ENCODE measurements around the gene LBHD2. TPM values are rescaled to one million over a fixed set of nuclear protein-coding genes. Genes with fewer than 3 reads are reported as not detected.

The LBHD2 gene
- polyA plus RNA-seq, 1 donor from 2014 or later: not detected

- Mint-ChIP-seq H3K9me3 (no peaks in the 10 kb centered on the region), H3K27ac (no peak overlapping the region), H3K4me1 (peaks cover 0 to 8% (median 2%) of the 10 kb centered on the region in 3 donors), H3K4me3 (peak overlapping the region in 2 of 4 donors; percentile 60 to 65), H3K27me3 (no peaks in the 10 kb centered on the region), H3K36me3 (no peaks in the 10 kb centered on the region)
Measured at GRCh38 chr14:103091883-103092222, 7.8 kb downstream of the LBHD2 start.

GRCh38 chr14:103093856-103094405 is 9.9 kb downstream of the LBHD2 start:
- peak overlapping the region in 1 of 4 donors; percentile 8 for H3K4me3 Mint-ChIP-seq
- H3K9me3 Mint-ChIP-seq: no peaks in the 10 kb centered on the region

GRCh38 chr14:103094406-103095209 is 10.6 kb downstream of the LBHD2 start, which contains the start of gene EXOC3L4:
Gene EXOC3L4 (plus strand): TSS chr14:103094725. CDS start chr14:103100220, 5,495 bp downstream.
- Mint-ChIP-seq H3K27me3 (no peaks in the 10 kb centered on the region), H3K4me1 (peaks cover 0 to 8% (median 2%) of the 10 kb centered on the region in 3 donors), H3K9me3 (no peaks in the 10 kb centered on the region), H3K27ac (peak within 1 kb of the TSS in 2 of 3 donors; percentile 42 to 45), H3K36me3 (no peaks in the 10 kb centered on the region), H3K4me3 (peak within 1 kb of the TSS in 1 of 4 donors; percentile 8)

More at GRCh38 chr14:103093856-103094405, 9.9 kb downstream of the LBHD2 start:
- no peaks in the 10 kb centered on the region for H3K27me3 Mint-ChIP-seq
- no peak overlapping the region for H3K27ac Mint-ChIP-seq
- H3K36me3 Mint-ChIP-seq: no peaks in the 10 kb centered on the region
- peaks cover 0 to 8% (median 2%) of the 10 kb centered on the region in 3 donors for H3K4me1 Mint-ChIP-seq

- H3K4me3 Mint-ChIP-seq: no peak overlapping the region
- H3K27ac Mint-ChIP-seq: peak overlapping the region in 2 of 3 donors; percentile 42 to 45
- peaks cover 2 to 8% (median 6%) of the 10 kb centered on the region in 3 donors for H3K4me1 Mint-ChIP-seq
- no peaks in the 10 kb centered on the region for H3K36me3 Mint-ChIP-seq
- H3K9me3 Mint-ChIP-seq: no peaks in the 10 kb centered on the region
- no peaks in the 10 kb centered on the region for H3K27me3 Mint-ChIP-seq
Measured at GRCh38 chr14:103095210-103095778, 11.3 kb downstream of the LBHD2 start.

GRCh38 chr14:103096387-103096786 is 12.4 kb downstream of the LBHD2 start:
- Mint-ChIP-seq H3K4me3 (no peak overlapping the region), H3K4me1 (peaks cover 10 to 14% (median 12%) of the 10 kb centered on the region in 3 donors), H3K9me3 (no peaks in the 10 kb centered on the region), H3K27me3 (no peaks in the 10 kb centered on the region), H3K27ac (peak overlapping the region in 1 of 3 donors; percentile 45), H3K36me3 (no peaks in the 10 kb centered on the region)

GRCh38 chr14:103097244-103097993 is 13.4 kb downstream of the LBHD2 start:
- peaks cover 12 to 16% (median 13%) of the 10 kb centered on the region in 3 donors for H3K4me1 Mint-ChIP-seq

GRCh38 chr14:103097994-103098957 is 14.3 kb downstream of the LBHD2 start:
- no peaks in the 10 kb centered on the region for H3K9me3 Mint-ChIP-seq
- H3K4me3 Mint-ChIP-seq: no peak overlapping the region
- H3K27ac Mint-ChIP-seq: peak overlapping the region in 1 of 3 donors; percentile 27
- H3K36me3 Mint-ChIP-seq: no peaks in the 10 kb centered on the region
- peaks cover 12 to 16% (median 13%) of the 10 kb centered on the region in 3 donors for H3K4me1 Mint-ChIP-seq
- H3K27me3 Mint-ChIP-seq: peaks cover 4% of the 10 kb centered on the region

More at GRCh38 chr14:103097244-103097993, 13.4 kb downstream of the LBHD2 start:
- no peaks in the 10 kb centered on the region for H3K9me3 Mint-ChIP-seq
- H3K27me3 Mint-ChIP-seq: peaks cover 3% of the 10 kb centered on the region
- no peak overlapping the region for H3K4me3 Mint-ChIP-seq
- no peak overlapping the region for H3K27ac Mint-ChIP-seq
- no peaks in the 10 kb centered on the region for H3K36me3 Mint-ChIP-seq

GRCh38 chr14:103099081-103099732 is 15.2 kb downstream of the LBHD2 start:
- peaks cover 8% of the 10 kb centered on the region for H3K27me3 Mint-ChIP-seq
- no peak overlapping the region for H3K4me3 Mint-ChIP-seq
- no peaks in the 10 kb centered on the region for H3K36me3 Mint-ChIP-seq
- H3K4me1 Mint-ChIP-seq: peaks cover 12 to 18% (median 13%) of the 10 kb centered on the region in 3 donors
- H3K27ac Mint-ChIP-seq: no peak overlapping the region
- H3K9me3 Mint-ChIP-seq: no peaks in the 10 kb centered on the region

- no peaks in the 10 kb centered on the region for H3K9me3 Mint-ChIP-seq
- no peaks in the 10 kb centered on the region for H3K36me3 Mint-ChIP-seq
- H3K4me1 Mint-ChIP-seq: peaks cover 12 to 18% (median 14%) of the 10 kb centered on the region in 3 donors
- peak overlapping the region in 1 of 3 donors; percentile 82 for H3K27ac Mint-ChIP-seq
- H3K4me3 Mint-ChIP-seq: peak overlapping the region in 1 of 4 donors; percentile 78
- H3K27me3 Mint-ChIP-seq: peaks cover 10% of the 10 kb centered on the region
Measured at GRCh38 chr14:103099733-103100280, 15.8 kb downstream of the LBHD2 start.

GRCh38 chr14:103100281-103101121 is 16.5 kb downstream of the LBHD2 start:
- Mint-ChIP-seq H3K9me3 (no peaks in the 10 kb centered on the region), H3K27ac (peak overlapping the region in 1 of 3 donors; percentile 82), H3K27me3 (peaks cover 13% of the 10 kb centered on the region), H3K4me3 (peak overlapping the region in 2 of 4 donors; percentile 78 to 82), H3K4me1 (peaks cover 14 to 21% (median 19%) of the 10 kb centered on the region in 3 donors), H3K36me3 (no peaks in the 10 kb centered on the region)

- Mint-ChIP-seq H3K4me3 (peak overlapping the region in 1 of 4 donors; percentile 68), H3K4me1 (peaks cover 10 to 21% (median 21%) of the 10 kb centered on the region in 3 donors), H3K9me3 (no peaks in the 10 kb centered on the region), H3K36me3 (no peaks in the 10 kb centered on the region), H3K27me3 (peaks cover 15% of the 10 kb centered on the region), H3K27ac (no peak overlapping the region)
Measured at GRCh38 chr14:103101257-103101962, 17.4 kb downstream of the LBHD2 start.
